Lung (tissue), 12 donors: ENCODE data around the gene GABBR2. TPM values are rescaled to one million over a fixed set of nuclear protein-coding genes. Genes with fewer than 3 reads are reported as not detected.

Source experiments
- ATAC-seq: fragments of 200-7000 bp; cut with Tn5 transposase; one replicate; pipeline ENCODE4 v1.9.1; 2020; ENCODE audit warnings: moderate number of reproducible peaks; ENCODE audit not compliant: insufficient read depth, low FRiP score
- DNase-seq, 3 donors: peaks; one replicate each; pipeline ENCODE4 v3.0.0-alpha.2; 2013 to 2017
- H3K27ac ChIP-seq, 2 donors: one replicate each; pipeline ENCODE4 v1.5.1; 2013; ENCODE audit warnings: mild to moderate bottlenecking in 2 of 2, moderate library complexity in 2 of 2, control low read depth in 1 of 2, inconsistent platforms in 1 of 2, low read depth in 1 of 2, low read length in 1 of 2
- H3K27me3 ChIP-seq, 3 donors: one replicate each; pipeline ENCODE4 v1.5.1; 2013; ENCODE audit warnings: low read length in 2 of 3; ENCODE audit not compliant: control insufficient read depth in 3 of 3, insufficient read depth in 3 of 3
- H3K36me3 ChIP-seq, 4 donors: one replicate each; pipeline ENCODE4 v1.5.1; 2013; ENCODE audit warnings: low read length in 4 of 4, mild to moderate bottlenecking in 1 of 4, moderate library complexity in 1 of 4; ENCODE audit not compliant: control insufficient read depth in 4 of 4, insufficient read depth in 4 of 4
- H3K4me1 ChIP-seq, 5 donors: one replicate each; pipeline ENCODE4 v1.5.1; 2013; ENCODE audit warnings: low read length in 5 of 5, mild to moderate bottlenecking in 2 of 5, moderate library complexity in 1 of 5; ENCODE audit not compliant: control insufficient read depth in 5 of 5, insufficient read depth in 5 of 5
- H3K4me3 ChIP-seq: one replicate; pipeline ENCODE4 v1.5.1; 2013; ENCODE audit warnings: mild to moderate bottlenecking, control low read depth, moderate library complexity
- H3K9ac ChIP-seq, 2 donors: one replicate each; pipeline ENCODE4 v1.5.1; 2013; ENCODE audit warnings: low read length in 2 of 2, control low read depth in 1 of 2; ENCODE audit not compliant: insufficient read depth in 1 of 2
- H3K9me3 ChIP-seq, 4 donors: one replicate each; pipeline ENCODE4 v1.5.1; 2013; ENCODE audit warnings: low read length in 3 of 4, mild to moderate bottlenecking in 1 of 4, moderate library complexity in 1 of 4; ENCODE audit not compliant: control insufficient read depth in 4 of 4, insufficient read depth in 3 of 4
- CTCF ChIP-seq: IDR thresholded peaks from 2 replicates; pipeline ENCODE4 v1.5.1; 2012; ENCODE audit warnings: mild to moderate bottlenecking; ENCODE audit errors: control extremely low read depth, extremely low read depth
- WGBS, 2 donors: extraction: QIAGEN DNeasy Blood & Tissue Kit; methylation state at CpG; one replicate each; pipeline ENCODE4 v1.1.7; 2013; 5-methylcytosine and 5-hydroxymethylcytosine counted together
- polyA plus RNA-seq, 2 donors: library from polyadenylated mRNA; stranded (reverse); fragments of 200-250 nt; gene quantifications; one replicate each; pipeline ENCODE4 v1.2.1, GENCODE V29; 2013
- total RNA-seq, 2 donors: library from RNA; depleted of rRNA in 1 of 2; stranded (reverse); fragments of >200 nt in 1 of 2; gene quantifications; one replicate each; pipeline ENCODE4 v1.2.1, GENCODE V29; 2014 to 2021
- donor health status: control.
- donor health status: control.
- donor health status: Bipolar disorder and iron deficiency.
- donor health status: healthy.
- donor health status: DM: yes; HTN: yes; CAD: no.

The GABBR2 gene
- total and polyA plus RNA-seq, 4 donors = 0.40 to 1.8 (median 0.64) TPM

DNA sequence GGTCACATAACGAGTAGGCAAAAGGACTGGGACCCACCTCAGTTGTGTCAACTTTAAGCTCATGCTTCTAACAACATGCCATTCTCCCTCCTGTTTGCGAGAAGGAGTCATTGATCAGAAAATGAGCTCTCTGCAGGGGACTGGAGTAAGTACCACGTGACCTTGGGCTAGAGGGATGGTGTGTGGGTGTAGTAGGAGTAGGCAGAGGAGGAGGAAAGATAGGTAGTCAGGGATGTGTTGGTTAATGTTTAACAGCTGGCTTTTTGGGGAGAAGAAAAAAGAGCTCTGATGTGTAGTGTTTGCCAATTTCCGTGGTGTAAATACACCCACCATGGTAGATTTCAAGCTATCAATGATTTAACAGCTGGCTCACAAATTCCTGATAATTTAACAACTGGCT lies 293.0 kb downstream of the GABBR2 start:
- TF ChIP-seq CTCF = no peak
- Histone ChIP-seq H3K9ac (no peak overlapping the region), H3K4me3 (no peak overlapping the region), H3K4me1 (no peaks in the 10 kb centered on the region), H3K36me3 (no peaks in the 10 kb centered on the region), H3K27me3 (no peaks in the 10 kb centered on the region), H3K9me3 (peaks cover 0 to 7% (median 0%) of the 10 kb centered on the region in 4 donors), H3K27ac (no peak overlapping the region)
- DNase-seq (no peak), ATAC-seq (no peak)
- WGBS, 2 donors = 70 to 88% methylated on average over 4 of the region's 4 CpGs

- H3K4me3 ChIP-seq = no peak overlapping the region
- H3K27me3 ChIP-seq = no peaks in the 10 kb centered on the region
- 79 to 83% methylated on average over 1 of the region's 1 CpG for WGBS, 2 donors
- no peak overlapping the region for H3K27ac ChIP-seq
- H3K9ac ChIP-seq = no peak overlapping the region
- ATAC-seq (no peak), DNase-seq (no peak)
- peaks cover 0 to 7% (median 0%) of the 10 kb centered on the region in 4 donors for H3K9me3 ChIP-seq
- peaks cover 0 to 5% (median 0%) of the 10 kb centered on the region in 5 donors for H3K4me1 ChIP-seq
- H3K36me3 ChIP-seq = no peaks in the 10 kb centered on the region
- no peak for TF ChIP-seq CTCF
These were observed 295.7 kb downstream of the GABBR2 start for GRCh38 chr9:98413084-98413483.

DNA sequence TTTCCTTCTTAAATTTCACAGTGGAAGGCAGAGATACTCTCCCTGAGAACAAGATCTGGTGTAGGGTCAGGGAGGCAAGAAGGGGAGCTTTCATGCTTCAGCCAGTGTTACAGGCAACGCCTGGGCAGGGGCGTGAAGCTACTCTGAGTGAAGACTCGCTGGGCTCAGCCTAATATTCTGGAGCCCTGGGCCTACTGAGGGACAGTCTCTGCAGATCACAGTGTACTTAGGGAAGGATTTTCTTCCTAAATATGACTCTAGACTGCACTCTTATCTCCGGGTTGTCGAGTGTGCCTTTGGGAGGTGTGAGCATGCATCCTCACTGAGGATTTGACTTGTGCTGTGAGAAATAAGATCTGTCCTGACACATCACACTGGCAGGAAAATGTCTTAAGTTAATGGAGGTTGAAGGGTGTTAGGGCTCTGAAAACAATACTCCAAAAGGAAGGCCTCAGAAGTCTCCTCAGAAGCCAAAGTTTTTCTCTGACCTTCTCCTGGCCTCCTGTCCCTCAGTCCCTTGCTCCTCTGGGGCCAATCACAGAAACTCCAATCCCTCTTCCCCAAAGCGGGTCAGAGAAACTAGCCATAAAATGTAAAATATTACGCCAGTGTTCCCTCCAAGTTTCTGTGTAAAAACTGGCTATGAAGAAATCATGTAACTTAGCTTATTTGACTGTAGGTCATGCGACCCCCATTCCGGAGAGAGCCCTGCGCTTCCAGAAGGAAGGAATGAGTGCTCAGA lies 296.5 kb downstream of the GABBR2 start:
- Histone ChIP-seq H3K4me3 (no peak overlapping the region), H3K9me3 (peaks cover 0 to 7% (median 0%) of the 10 kb centered on the region in 4 donors), H3K27me3 (no peaks in the 10 kb centered on the region), H3K4me1 (peaks cover 0 to 5% (median 0%) of the 10 kb centered on the region in 5 donors), H3K27ac (no peak overlapping the region), H3K9ac (no peak overlapping the region), H3K36me3 (no peaks in the 10 kb centered on the region)
- TF ChIP-seq CTCF = no peak
- no peak for ATAC-seq
- DNase-seq = no peak
- 92 to 95% methylated on average over 10 of the region's 10 CpGs for WGBS, 2 donors
